Lower lobe of right lung (tissue), 2 donors: ENCODE results near the gene OR8B2. TPM values are rescaled to one million over a fixed set of nuclear protein-coding genes. Genes with fewer than 3 reads are reported as not detected.
"Not testable (repeated sequence)": the region's sequence is repeated elsewhere in the genome, so short reads cannot be mapped to it uniquely, and the experiment has no call there.

Source experiments
- ATAC-seq, 2 donors: fragments of 200-7000 bp; cut with Tn5 transposase; one replicate each; pipeline ENCODE4 v1.9.1; 2020 to 2022; ENCODE audit warnings: mild to moderate bottlenecking in 2 of 2, moderate library complexity in 2 of 2
- DNase-seq: peaks from one replicate; pipeline ENCODE4 v3.0.0-alpha.2; 2020
- H3K27ac ChIP-seq: fragments of 200-600 bp; one replicate; pipeline ENCODE4 v1.8.0; 2022
- H3K27me3 ChIP-seq: fragments of 200-600 bp; one replicate; pipeline ENCODE4 v1.8.0; 2022; ENCODE audit warnings: low read depth
- H3K36me3 ChIP-seq: fragments of 200-600 bp; one replicate; pipeline ENCODE4 v1.8.0; 2022; ENCODE audit warnings: mild to moderate bottlenecking
- H3K4me1 ChIP-seq: fragments of 200-600 bp; one replicate; pipeline ENCODE4 v1.8.0; 2022
- H3K4me3 ChIP-seq: fragments of 200-600 bp; one replicate; pipeline ENCODE4 v1.8.0; 2022; ENCODE audit warnings: mild to moderate bottlenecking
- H3K9me3 ChIP-seq: fragments of 200-600 bp; one replicate; pipeline ENCODE4 v1.8.0; 2022
- CTCF ChIP-seq: fragments of 200-600 bp; IDR thresholded peaks from one replicate; pipeline ENCODE4 v1.8.0; 2022; ENCODE audit warnings: antibody characterized with exemption, mild to moderate bottlenecking
- intact Hi-C: fragments of 100-400 bp; cut with DNase I; formaldehyde crosslinking; loops from one replicate; pipeline ENCODE4 v1.11.0; 2022
- total RNA-seq: library from RNA; stranded (reverse); fragmentation: NEBNext Ultra II Directional; extraction: Animal tissue kit (Norgen Biotek cat#: 25700); gene quantifications from one replicate; pipeline ENCODE4 v1.2.1, GENCODE V29; 2021
- donor health status: DM: no; HTN: yes; CAD: no; lungs with severe emphysema.

The OR8B2 gene
- total RNA-seq, 1 donor from 2014 or later: not detected

GRCh38 chr11:124409906-124410305 lies 25.6 kb upstream of the OR8B2 start:
- Histone ChIP-seq H3K27ac (no peak overlapping the region), H3K9me3 (no peaks in the 10 kb centered on the region), H3K36me3 (no peaks in the 10 kb centered on the region), H3K4me3 (no peak overlapping the region), H3K27me3 (no peaks in the 10 kb centered on the region), H3K4me1 (no peaks in the 10 kb centered on the region)
- intact Hi-C loops: loop anchor here (10.0 kb wide), 1 partner anchor 175 kb away; no protein-coding TSS in a partner anchor
- ATAC-seq (no peak), DNase-seq (no peak)
- TF ChIP-seq CTCF: no peak

- TF ChIP-seq CTCF: no peak
- ATAC-seq (no peak), DNase-seq (no peak)
- H3K36me3 ChIP-seq: no peaks in the 10 kb centered on the region
- no peak overlapping the region for H3K4me3 ChIP-seq
- H3K4me1 ChIP-seq: no peaks in the 10 kb centered on the region
- no peaks in the 10 kb centered on the region for H3K27me3 ChIP-seq
- H3K9me3 ChIP-seq: no peaks in the 10 kb centered on the region
- no peak overlapping the region for H3K27ac ChIP-seq
- intact Hi-C loops: no loop called here
Measured at GRCh38 chr11:124405581-124405980, 21.3 kb upstream of the OR8B2 start.

- H3K36me3 ChIP-seq, H3K27me3 ChIP-seq, H3K27ac ChIP-seq, DNase-seq, H3K4me3 ChIP-seq, intact Hi-C loops, H3K4me1 ChIP-seq, H3K9me3 ChIP-seq, ATAC-seq: not testable (repeated sequence)
Measured at GRCh38 chr11:124403186-124403585, 18.9 kb upstream of the OR8B2 start.

GRCh38 chr11:124402326-124402922 lies 18.1 kb upstream of the OR8B2 start:
- peak; percentile 51 for DNase-seq
- H3K36me3 ChIP-seq: no peaks in the 10 kb centered on the region
- H3K27ac ChIP-seq: no peak overlapping the region
- H3K27me3 ChIP-seq: no peaks in the 10 kb centered on the region
- H3K9me3 ChIP-seq: no peaks in the 10 kb centered on the region
- no peak overlapping the region for H3K4me3 ChIP-seq
- intact Hi-C loops: no loop called here
- peak; percentile 80 to 82 for ATAC-seq
- no peaks in the 10 kb centered on the region for H3K4me1 ChIP-seq
- TF ChIP-seq CTCF: peak; percentile 66

- H3K4me1 ChIP-seq: no peaks in the 10 kb centered on the region
- ATAC-seq (no peak), DNase-seq (no peak)
- H3K27me3 ChIP-seq: no peaks in the 10 kb centered on the region
- TF ChIP-seq CTCF: no peak
- intact Hi-C loops: no loop called here
- no peak within 1 kb of the TSS for H3K4me3 ChIP-seq
- H3K9me3 ChIP-seq: no peaks in the 10 kb centered on the region
- H3K27ac ChIP-seq: no peak within 1 kb of the TSS
- no peaks in the 10 kb centered on the region for H3K36me3 ChIP-seq
Measured at GRCh38 chr11:124398924-124399323, 14.6 kb upstream of the OR8B2 start, which contains the start of gene OR8B3. Gene OR8B3, minus strand, starts transcription at chr11:124399024. Its CDS starts 1,673 bp downstream, at chr11:124397351.

- H3K36me3 ChIP-seq, intact Hi-C loops, H3K4me1 ChIP-seq, H3K27me3 ChIP-seq, DNase-seq, H3K4me3 ChIP-seq, H3K9me3 ChIP-seq, ATAC-seq, H3K27ac ChIP-seq: not testable (repeated sequence)
Measured at GRCh38 chr11:124396847-124397246, 12.5 kb upstream of the OR8B2 start.
